Natural killer cell (primary cell): Measurements from ENCODE around the gene SMAD2. TPM values are rescaled to one million over a fixed set of nuclear protein-coding genes. Genes with fewer than 3 reads are reported as not detected.

Source experiments
- ATAC-seq, 3 donors: fragments of 150-1000 bp in 2 of 3; fragments of 200-7000 bp in 1 of 3; cut with Tn5 transposase; 1 replicate in 1 of 3; 2 replicates in 2 of 3; pipeline ENCODE4 v1.10.0; 2021; ENCODE audit warnings: mild to moderate bottlenecking in 2 of 3, moderate library complexity in 2 of 3
- DNase-seq, 2 donors: peaks; one replicate each; pipeline versions ENCODE4 v3.0.0 to v3.0.0-alpha.2; 2013 to 2021; ENCODE audit warnings: mixed read lengths in 1 of 2
- H3K27ac ChIP-seq: one replicate; pipeline ENCODE4 v1.5.1; 2013; ENCODE audit warnings: mild to moderate bottlenecking, low read length
- H3K27me3 ChIP-seq: one replicate; pipeline ENCODE4 v1.6.1; 2013; ENCODE audit warnings: low read length; ENCODE audit not compliant: control insufficient read depth, insufficient read depth
- H3K36me3 ChIP-seq: one replicate; pipeline ENCODE4 v1.6.1; 2013; ENCODE audit warnings: low read length; ENCODE audit not compliant: control insufficient read depth, insufficient read depth
- H3K4me1 ChIP-seq: one replicate; pipeline ENCODE4 v1.6.1; 2013; ENCODE audit warnings: low read length; ENCODE audit not compliant: control insufficient read depth, insufficient read depth
- H3K4me3 ChIP-seq: one replicate; pipeline ENCODE4 v1.5.1; 2013; ENCODE audit warnings: low read length
- H3K9me3 ChIP-seq: one replicate; pipeline ENCODE4 v1.6.1; 2013; ENCODE audit warnings: low read length; ENCODE audit not compliant: control insufficient read depth, insufficient read depth
- H3K27ac Mint-ChIP-seq, 2 donors: one replicate each; pipeline ENCODE4 v1.8.0; 2022; ENCODE audit warnings: mild to moderate bottlenecking in 2 of 2, mixed read lengths in 2 of 2, moderate library complexity in 1 of 2
- H3K27me3 Mint-ChIP-seq, 2 donors: one replicate each; pipeline ENCODE4 v1.8.0; 2022; ENCODE audit warnings: low read depth in 2 of 2, mixed read lengths in 2 of 2
- H3K36me3 Mint-ChIP-seq: one replicate; pipeline ENCODE4 v1.8.0; 2022; ENCODE audit warnings: mixed read lengths
- H3K4me1 Mint-ChIP-seq, 2 donors: one replicate each; pipeline ENCODE4 v1.8.0; 2022; ENCODE audit warnings: mixed read lengths in 2 of 2
- H3K4me3 Mint-ChIP-seq: one replicate; pipeline ENCODE4 v1.8.0; 2022; ENCODE audit warnings: mild to moderate bottlenecking, moderate library complexity, mixed read lengths
- H3K9me3 Mint-ChIP-seq, 2 donors: one replicate each; pipeline ENCODE4 v1.8.0; 2022; ENCODE audit warnings: mixed read lengths in 2 of 2
- WGBS: methylation state at CpG from one replicate; pipeline ENCODE4 v1.1.7; 2013; ENCODE audit warnings: missing lambda C conversion rate; ENCODE audit not compliant: insufficient coverage; 5-methylcytosine and 5-hydroxymethylcytosine counted together
- intact Hi-C: fragments of 100-400 bp; cut with micrococcal nuclease; formaldehyde crosslinking; loops from one replicate; pipeline ENCODE4 v1.14.2; 2022
- total RNA-seq, 4 donors: library from RNA; stranded (reverse); fragments of 120-200 nt in 1 of 4; gene quantifications; one replicate each; pipeline versions ENCODE4 v1.2.3 to v1.2.4, GENCODE V29; 2013 to 2022
- TF ChIP-seq, protein P1 (sequence below): fragments of 200-600 bp; IDR thresholded peaks from one replicate; pipeline ENCODE4 v1.8.0; 2022; ENCODE audit warnings: antibody characterized with exemption

SMAD2 gene
- total RNA-seq, 3 donors from 2014 or later (not counting 1 experiment from before 2014, with no cell fraction given) = 138 to 160 (median 148) TPM

- Mint-ChIP-seq H3K27ac (no peak overlapping the region), H3K4me3 (no peak overlapping the region), H3K4me1 (peaks cover 37 to 57% of the 10 kb centered on the region in 2 donors), H3K27me3 (no peaks in the 10 kb centered on the region), H3K36me3 (peaks cover 10% of the 10 kb centered on the region), H3K9me3 (no peaks in the 10 kb centered on the region)
- no peaks in the 10 kb centered on the region for H3K27me3 ChIP-seq
- ATAC-seq = no peak
- no peak overlapping the region for H3K27ac ChIP-seq
- H3K4me1 ChIP-seq = no peaks in the 10 kb centered on the region
- DNase-seq = no peak
- TF ChIP-seq, protein P1, sequence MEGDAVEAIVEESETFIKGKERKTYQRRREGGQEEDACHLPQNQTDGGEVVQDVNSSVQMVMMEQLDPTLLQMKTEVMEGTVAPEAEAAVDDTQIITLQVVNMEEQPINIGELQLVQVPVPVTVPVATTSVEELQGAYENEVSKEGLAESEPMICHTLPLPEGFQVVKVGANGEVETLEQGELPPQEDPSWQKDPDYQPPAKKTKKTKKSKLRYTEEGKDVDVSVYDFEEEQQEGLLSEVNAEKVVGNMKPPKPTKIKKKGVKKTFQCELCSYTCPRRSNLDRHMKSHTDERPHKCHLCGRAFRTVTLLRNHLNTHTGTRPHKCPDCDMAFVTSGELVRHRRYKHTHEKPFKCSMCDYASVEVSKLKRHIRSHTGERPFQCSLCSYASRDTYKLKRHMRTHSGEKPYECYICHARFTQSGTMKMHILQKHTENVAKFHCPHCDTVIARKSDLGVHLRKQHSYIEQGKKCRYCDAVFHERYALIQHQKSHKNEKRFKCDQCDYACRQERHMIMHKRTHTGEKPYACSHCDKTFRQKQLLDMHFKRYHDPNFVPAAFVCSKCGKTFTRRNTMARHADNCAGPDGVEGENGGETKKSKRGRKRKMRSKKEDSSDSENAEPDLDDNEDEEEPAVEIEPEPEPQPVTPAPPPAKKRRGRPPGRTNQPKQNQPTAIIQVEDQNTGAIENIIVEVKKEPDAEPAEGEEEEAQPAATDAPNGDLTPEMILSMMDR = no peak
- peaks cover 23% of the 10 kb centered on the region for H3K36me3 ChIP-seq
- no peak overlapping the region for H3K4me3 ChIP-seq
- H3K9me3 ChIP-seq = no peaks in the 10 kb centered on the region
- intact Hi-C loops = no loop called here
- 90% methylated on average over 1 of the region's 1 CpG for WGBS
Measured at GRCh38 chr18:47882641-47883040, 47.8 kb downstream of the SMAD2 start.

GRCh38 chr18:47881752-47882455, 48.6 kb downstream of the SMAD2 start:
- no peaks in the 10 kb centered on the region for H3K9me3 Mint-ChIP-seq
- no peak overlapping the region for H3K4me3 Mint-ChIP-seq
- H3K27me3 Mint-ChIP-seq = no peaks in the 10 kb centered on the region
- intact Hi-C loops = no loop called here
- Histone ChIP-seq H3K36me3 (peaks cover 23% of the 10 kb centered on the region), H3K9me3 (no peaks in the 10 kb centered on the region), H3K27ac (no peak overlapping the region), H3K4me3 (no peak overlapping the region), H3K27me3 (no peaks in the 10 kb centered on the region), H3K4me1 (no peaks in the 10 kb centered on the region)
- TF ChIP-seq, protein P1 = no peak
- peaks cover 8% of the 10 kb centered on the region for H3K36me3 Mint-ChIP-seq
- DNase-seq = no peak
- WGBS = 97% methylated on average over 5 of the region's 7 CpGs
- no peak overlapping the region for H3K27ac Mint-ChIP-seq
- no peak for ATAC-seq
- peaks cover 31 to 52% of the 10 kb centered on the region in 2 donors for H3K4me1 Mint-ChIP-seq

DNA sequence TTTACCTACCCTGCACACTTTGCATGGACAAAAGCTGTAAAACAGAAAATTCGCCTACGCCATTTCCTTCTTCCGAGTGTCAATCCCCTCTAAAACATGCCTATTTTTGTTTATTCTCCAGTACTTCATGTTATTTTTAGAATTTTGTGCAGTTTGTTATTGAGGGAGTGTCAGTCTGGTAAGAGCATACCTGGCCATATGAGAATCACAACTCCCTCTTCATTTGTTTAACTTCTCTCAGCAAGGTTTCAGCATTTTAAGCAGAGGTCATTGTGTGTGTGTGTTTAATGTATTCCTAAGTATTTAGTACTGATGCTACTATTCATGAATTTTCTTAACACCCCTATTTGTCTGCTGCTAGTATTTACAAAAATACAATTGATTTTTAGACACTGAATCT, 49.4 kb downstream of the SMAD2 start:
- Histone ChIP-seq H3K27ac (no peak overlapping the region), H3K27me3 (no peaks in the 10 kb centered on the region), H3K4me1 (no peaks in the 10 kb centered on the region), H3K4me3 (no peak overlapping the region), H3K36me3 (peaks cover 23% of the 10 kb centered on the region), H3K9me3 (no peaks in the 10 kb centered on the region)
- TF ChIP-seq, protein P1 = no peak
- no peak for ATAC-seq
- H3K36me3 Mint-ChIP-seq = peaks cover 8% of the 10 kb centered on the region
- intact Hi-C loops = no loop called here
- DNase-seq = no peak
- peak overlapping the region; percentile 30 to 51 for H3K27ac Mint-ChIP-seq
- H3K9me3 Mint-ChIP-seq = no peaks in the 10 kb centered on the region
- no peak overlapping the region for H3K4me3 Mint-ChIP-seq
- H3K27me3 Mint-ChIP-seq = no peaks in the 10 kb centered on the region
- peaks cover 31 to 51% of the 10 kb centered on the region in 2 donors for H3K4me1 Mint-ChIP-seq
- 97% methylated on average over 3 of the region's 3 CpGs for WGBS

GRCh38 chr18:47877892-47878291, 52.6 kb downstream of the SMAD2 start:
- Mint-ChIP-seq H3K27ac (no peak overlapping the region), H3K36me3 (peaks cover 8% of the 10 kb centered on the region), H3K4me1 (peaks cover 40 to 52% of the 10 kb centered on the region in 2 donors), H3K4me3 (no peak overlapping the region), H3K27me3 (no peaks in the 10 kb centered on the region), H3K9me3 (no peaks in the 10 kb centered on the region)
- no peak for ATAC-seq
- 88% methylated on average over 2 of the region's 3 CpGs for WGBS
- Histone ChIP-seq H3K36me3 (peaks cover 13% of the 10 kb centered on the region), H3K27ac (no peak overlapping the region), H3K4me3 (no peak overlapping the region), H3K4me1 (no peaks in the 10 kb centered on the region), H3K9me3 (no peaks in the 10 kb centered on the region), H3K27me3 (no peaks in the 10 kb centered on the region)
- no peak for DNase-seq
- TF ChIP-seq, protein P1 = no peak
- intact Hi-C loops = no loop called here
